M059J (cell line): ENCODE results near the gene RNASE12. TPM values are rescaled to one million over a fixed set of nuclear protein-coding genes. Genes with fewer than 3 reads are reported as not detected.
"Not testable (repeated sequence)": the region's sequence is repeated elsewhere in the genome, so short reads cannot be mapped to it uniquely, and the experiment has no call there.

Experiments
- DNase-seq: peaks from one replicate; pipeline ENCODE4 v3.0.0-alpha.2; 2012; ENCODE audit warnings: low read depth
- total RNA-seq: library from RNA; depleted of rRNA; stranded (reverse); fragments of >200 nt; shearing (Covaris generic); gene quantifications from 2 replicates; pipeline ENCODE4 v1.2.3, GENCODE V29; 2014; rRNA removed

Gene RNASE12
- not detected in 2 replicates for total RNA-seq

- DNase-seq = no peak
These were observed at the start of gene RNASE12 for GRCh38 chr14:20591235-20591634. TSS of gene RNASE12 (minus strand) at chr14:20591376. CDS start at chr14:20590723, 653 bp downstream.

GRCh38 chr14:20632831-20633691 lies 41.9 kb upstream of the RNASE12 start:
- peak; percentile 88 for DNase-seq

- DNase-seq = no peak
These were observed 41.3 kb upstream of the RNASE12 start for GRCh38 chr14:20632448-20632830.

GRCh38 chr14:20631880-20632389 lies 40.8 kb upstream of the RNASE12 start:
- peak; percentile 77 for DNase-seq

- DNase-seq = peak; percentile 65
These were observed 40.1 kb upstream of the RNASE12 start for GRCh38 chr14:20631023-20631879.

- peak; percentile 55 for DNase-seq
These were observed 39.3 kb upstream of the RNASE12 start for GRCh38 chr14:20630340-20631022.

- no peak for DNase-seq
These were observed 37.1 kb upstream of the RNASE12 start for GRCh38 chr14:20628063-20628854.

- DNase-seq = no peak
These were observed 36.3 kb upstream of the RNASE12 start for GRCh38 chr14:20627346-20628027.

- no peak for DNase-seq
These were observed 35.1 kb upstream of the RNASE12 start for GRCh38 chr14:20626274-20626673.

- no peak for DNase-seq
These were observed 33.4 kb upstream of the RNASE12 start for GRCh38 chr14:20624495-20625070.

GRCh38 chr14:20623798-20624197 lies 32.6 kb upstream of the RNASE12 start:
- DNase-seq = no peak

GRCh38 chr14:20622816-20623291 lies 31.7 kb upstream of the RNASE12 start:
- DNase-seq = no peak

- DNase-seq = no peak
These were observed 29.8 kb upstream of the RNASE12 start for GRCh38 chr14:20620798-20621478.

- DNase-seq = not testable (repeated sequence)
These were observed 28.5 kb upstream of the RNASE12 start for GRCh38 chr14:20619688-20620087.

GRCh38 chr14:20618271-20618749 lies 27.1 kb upstream of the RNASE12 start:
- no peak for DNase-seq

GRCh38 chr14:20617138-20618003 lies 26.2 kb upstream of the RNASE12 start:
- no peak for DNase-seq

GRCh38 chr14:20615996-20616395 lies 24.8 kb upstream of the RNASE12 start:
- no peak for DNase-seq
